ENCODE data around the gene FRK.

FRK gene

GRCh38 chr6:116088946-116089345 lies 28.3 kb upstream of the FRK start:
- Mint-ChIP-seq H3K36me3 (ENCODE audit: low read depth) (no peaks in the 10 kb centered on the region), H3K27me3 (peaks cover 10% of the 10 kb centered on the region)

GRCh38 chr6:116087437-116088027 lies 26.8 kb upstream of the FRK start:
- peaks cover 10% of the 10 kb centered on the region for H3K4me1 Mint-ChIP-seq (ENCODE audit: low read depth)
- H3K27ac Mint-ChIP-seq: no peak overlapping the region
- H3K9me3 Mint-ChIP-seq: no peaks in the 10 kb centered on the region
- H3K4me3 Mint-ChIP-seq: no peak overlapping the region
- peaks cover 9% of the 10 kb centered on the region for H3K27me3 Mint-ChIP-seq
- H3K36me3 Mint-ChIP-seq (ENCODE audit: low read depth): no peaks in the 10 kb centered on the region

More at GRCh38 chr6:116088946-116089345, 28.3 kb upstream of the FRK start:
- Mint-ChIP-seq H3K4me3 (no peak overlapping the region), H3K27ac (no peak overlapping the region), H3K9me3 (no peaks in the 10 kb centered on the region), H3K4me1 (ENCODE audit: low read depth) (peaks cover 10% of the 10 kb centered on the region)

- no peaks in the 10 kb centered on the region for H3K9me3 Mint-ChIP-seq
- no peaks in the 10 kb centered on the region for H3K4me1 Mint-ChIP-seq (ENCODE audit: low read depth)
- H3K36me3 Mint-ChIP-seq (ENCODE audit: low read depth): no peaks in the 10 kb centered on the region
- no peak overlapping the region for H3K4me3 Mint-ChIP-seq
- no peak overlapping the region for H3K27ac Mint-ChIP-seq
- H3K27me3 Mint-ChIP-seq: peaks cover 23% of the 10 kb centered on the region
These were observed 23.6 kb upstream of the FRK start for GRCh38 chr6:116084284-116084683.

- Mint-ChIP-seq H3K27me3 (peaks cover 30% of the 10 kb centered on the region), H3K9me3 (no peaks in the 10 kb centered on the region), H3K4me1 (ENCODE audit: low read depth) (no peaks in the 10 kb centered on the region), H3K36me3 (ENCODE audit: low read depth) (no peaks in the 10 kb centered on the region), H3K27ac (no peak overlapping the region), H3K4me3 (no peak overlapping the region)
These were observed 22.4 kb upstream of the FRK start for GRCh38 chr6:116083052-116083451.

GRCh38 chr6:116078945-116079344 lies 18.3 kb upstream of the FRK start:
- Mint-ChIP-seq H3K9me3 (no peaks in the 10 kb centered on the region), H3K27ac (no peak overlapping the region), H3K36me3 (ENCODE audit: low read depth) (no peaks in the 10 kb centered on the region), H3K4me3 (no peak overlapping the region), H3K4me1 (ENCODE audit: low read depth) (no peaks in the 10 kb centered on the region), H3K27me3 (peaks cover 43% of the 10 kb centered on the region)

GRCh38 chr6:116078522-116078921 lies 17.8 kb upstream of the FRK start:
- H3K36me3 Mint-ChIP-seq (ENCODE audit: low read depth): no peaks in the 10 kb centered on the region
- H3K9me3 Mint-ChIP-seq: no peaks in the 10 kb centered on the region
- H3K4me3 Mint-ChIP-seq: no peak overlapping the region
- H3K27ac Mint-ChIP-seq: no peak overlapping the region
- no peaks in the 10 kb centered on the region for H3K4me1 Mint-ChIP-seq (ENCODE audit: low read depth)
- H3K27me3 Mint-ChIP-seq: peaks cover 43% of the 10 kb centered on the region

- Mint-ChIP-seq H3K4me1 (ENCODE audit: low read depth) (no peaks in the 10 kb centered on the region), H3K4me3 (no peak overlapping the region), H3K9me3 (no peaks in the 10 kb centered on the region), H3K36me3 (ENCODE audit: low read depth) (no peaks in the 10 kb centered on the region), H3K27me3 (peaks cover 30% of the 10 kb centered on the region), H3K27ac (no peak overlapping the region)
These were observed 14.2 kb upstream of the FRK start for GRCh38 chr6:116074732-116075390.

GRCh38 chr6:116073765-116074440 lies 13.2 kb upstream of the FRK start:
- no peaks in the 10 kb centered on the region for H3K9me3 Mint-ChIP-seq
- H3K27me3 Mint-ChIP-seq: peaks cover 30% of the 10 kb centered on the region
- no peak overlapping the region for H3K4me3 Mint-ChIP-seq
- no peak overlapping the region for H3K27ac Mint-ChIP-seq
- H3K4me1 Mint-ChIP-seq (ENCODE audit: low read depth): no peaks in the 10 kb centered on the region
- no peaks in the 10 kb centered on the region for H3K36me3 Mint-ChIP-seq (ENCODE audit: low read depth)

GRCh38 chr6:116072368-116072767 lies 11.7 kb upstream of the FRK start:
- Mint-ChIP-seq H3K36me3 (ENCODE audit: low read depth) (no peaks in the 10 kb centered on the region), H3K9me3 (no peaks in the 10 kb centered on the region), H3K4me1 (ENCODE audit: low read depth) (no peaks in the 10 kb centered on the region), H3K4me3 (no peak overlapping the region), H3K27me3 (peaks cover 27% of the 10 kb centered on the region), H3K27ac (no peak overlapping the region)

GRCh38 chr6:116070616-116071389 lies 10.1 kb upstream of the FRK start:
- Mint-ChIP-seq H3K4me3 (no peak overlapping the region), H3K9me3 (no peaks in the 10 kb centered on the region), H3K36me3 (ENCODE audit: low read depth) (no peaks in the 10 kb centered on the region), H3K27me3 (peaks cover 17% of the 10 kb centered on the region), H3K27ac (no peak overlapping the region), H3K4me1 (ENCODE audit: low read depth) (no peaks in the 10 kb centered on the region)

- Mint-ChIP-seq H3K36me3 (ENCODE audit: low read depth) (no peaks in the 10 kb centered on the region), H3K27ac (no peak overlapping the region), H3K4me3 (no peak overlapping the region), H3K27me3 (peaks cover 18% of the 10 kb centered on the region), H3K9me3 (no peaks in the 10 kb centered on the region), H3K4me1 (ENCODE audit: low read depth) (no peaks in the 10 kb centered on the region)
These were observed 9.4 kb upstream of the FRK start for GRCh38 chr6:116070101-116070500.

- Mint-ChIP-seq H3K4me3 (no peak overlapping the region), H3K27me3 (peaks cover 14% of the 10 kb centered on the region), H3K4me1 (ENCODE audit: low read depth) (no peaks in the 10 kb centered on the region)
These were observed 6.1 kb upstream of the FRK start for GRCh38 chr6:116066789-116067188.

GRCh38 chr6:116064666-116065065 lies 4.0 kb upstream of the FRK start:
- H3K9me3 Mint-ChIP-seq: no peaks in the 10 kb centered on the region
- H3K4me3 Mint-ChIP-seq: no peak overlapping the region
- H3K27me3 Mint-ChIP-seq: peaks cover 20% of the 10 kb centered on the region
- no peak overlapping the region for H3K27ac Mint-ChIP-seq
- H3K4me1 Mint-ChIP-seq (ENCODE audit: low read depth): no peaks in the 10 kb centered on the region
- H3K36me3 Mint-ChIP-seq (ENCODE audit: low read depth): no peaks in the 10 kb centered on the region

More at GRCh38 chr6:116066789-116067188, 6.1 kb upstream of the FRK start:
- H3K27ac Mint-ChIP-seq: no peak overlapping the region
- no peaks in the 10 kb centered on the region for H3K9me3 Mint-ChIP-seq
- H3K36me3 Mint-ChIP-seq (ENCODE audit: low read depth): no peaks in the 10 kb centered on the region

- Mint-ChIP-seq H3K27me3 (peaks cover 13% of the 10 kb centered on the region), H3K36me3 (ENCODE audit: low read depth) (no peaks in the 10 kb centered on the region)
These were observed 1.8 kb upstream of the FRK start for GRCh38 chr6:116062496-116062895.

More at GRCh38 chr6:116062496-116062895, 1.8 kb upstream of the FRK start:
- no peaks in the 10 kb centered on the region for H3K4me1 Mint-ChIP-seq (ENCODE audit: low read depth)
- H3K4me3 Mint-ChIP-seq: no peak overlapping the region
- H3K9me3 Mint-ChIP-seq: no peaks in the 10 kb centered on the region
- H3K27ac Mint-ChIP-seq: no peak overlapping the region

Data from stimulated activated naive CD8-positive, alpha-beta T cell treated with anti-CD3 and anti-CD28 coated beads, Interleukin-15, Interleukin-2, amounts not matched to agents 100 ng/mL and 50 ng/mL, for 24 hours (primary cell).